ENCODE results near the gene TMEM205.

DNA sequence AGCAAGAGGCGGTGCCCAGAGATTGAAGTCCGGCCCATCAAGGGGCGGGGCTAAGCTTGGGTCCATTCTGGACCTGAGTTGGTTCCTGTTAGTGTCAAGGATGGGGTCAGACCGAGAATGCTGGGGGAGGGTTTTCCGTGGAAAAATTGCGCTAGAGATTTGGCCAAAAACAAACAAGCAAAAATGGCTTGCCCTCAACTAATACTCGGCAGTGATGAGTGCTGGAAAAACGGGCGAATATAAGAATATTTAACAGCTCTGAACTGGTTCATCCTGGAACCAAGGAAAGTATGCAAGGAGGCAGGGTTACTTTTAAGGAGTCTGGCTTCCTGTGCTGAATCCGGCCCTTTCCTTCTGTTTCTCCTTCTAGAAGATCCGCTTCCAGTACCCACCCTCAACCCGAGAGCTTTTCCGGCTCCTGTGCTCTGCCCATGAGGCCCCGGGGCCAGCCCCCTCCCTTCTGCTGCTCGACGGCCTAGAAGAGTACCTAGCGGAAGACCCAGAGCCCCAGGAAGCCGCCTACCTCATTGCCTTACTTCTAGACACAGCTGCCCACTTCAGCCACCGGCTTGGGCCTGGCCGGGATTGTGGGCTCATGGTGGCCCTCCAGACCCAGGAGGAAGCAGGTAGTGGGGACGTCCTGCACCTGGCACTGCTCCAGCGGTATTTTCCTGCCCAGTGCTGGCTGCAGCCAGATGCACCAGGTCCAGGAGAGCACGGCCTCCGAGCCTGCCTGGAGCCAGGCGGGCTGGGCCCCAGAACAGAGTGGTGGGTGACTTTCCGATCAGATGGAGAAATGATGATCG is 29.3 kb upstream of the TMEM205 start:
- TF ChIP-seq MZF1 (CRISPR knock-in tag; IDR thresholded peaks at IDR 0.05; ENCODE audit: borderline replicate concordance) (no peak), NR3C1 (CRISPR knock-in tag; IDR thresholded peaks at IDR 0.05) (no peak), FOSL1 (CRISPR knock-in tag; IDR thresholded peaks at IDR 0.05; ENCODE audit: borderline replicate concordance) (no peak)
- TF ChIP-seq, protein P1, sequence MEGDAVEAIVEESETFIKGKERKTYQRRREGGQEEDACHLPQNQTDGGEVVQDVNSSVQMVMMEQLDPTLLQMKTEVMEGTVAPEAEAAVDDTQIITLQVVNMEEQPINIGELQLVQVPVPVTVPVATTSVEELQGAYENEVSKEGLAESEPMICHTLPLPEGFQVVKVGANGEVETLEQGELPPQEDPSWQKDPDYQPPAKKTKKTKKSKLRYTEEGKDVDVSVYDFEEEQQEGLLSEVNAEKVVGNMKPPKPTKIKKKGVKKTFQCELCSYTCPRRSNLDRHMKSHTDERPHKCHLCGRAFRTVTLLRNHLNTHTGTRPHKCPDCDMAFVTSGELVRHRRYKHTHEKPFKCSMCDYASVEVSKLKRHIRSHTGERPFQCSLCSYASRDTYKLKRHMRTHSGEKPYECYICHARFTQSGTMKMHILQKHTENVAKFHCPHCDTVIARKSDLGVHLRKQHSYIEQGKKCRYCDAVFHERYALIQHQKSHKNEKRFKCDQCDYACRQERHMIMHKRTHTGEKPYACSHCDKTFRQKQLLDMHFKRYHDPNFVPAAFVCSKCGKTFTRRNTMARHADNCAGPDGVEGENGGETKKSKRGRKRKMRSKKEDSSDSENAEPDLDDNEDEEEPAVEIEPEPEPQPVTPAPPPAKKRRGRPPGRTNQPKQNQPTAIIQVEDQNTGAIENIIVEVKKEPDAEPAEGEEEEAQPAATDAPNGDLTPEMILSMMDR (CRISPR knock-in tag; IDR thresholded peaks at IDR 0.05): no peak
